ENCODE measurements around the gene S100Z. TPM values are rescaled to one million over a fixed set of nuclear protein-coding genes. Genes with fewer than 3 reads are reported as not detected.
"Not testable (repeated sequence)": the region's sequence is repeated elsewhere in the genome, so short reads cannot be mapped to it uniquely, and the experiment has no call there.

S100Z gene
- total and polyA plus RNA-seq, 8 donors = 0.08 to 0.89 TPM; not detected in 6

- no peaks in the 10 kb centered on the region for H3K36me3 ChIP-seq
- no peaks in the 10 kb centered on the region for H3K27me3 ChIP-seq
- no peaks in the 10 kb centered on the region for H3K9me3 ChIP-seq
- DNase-seq = no peak
- intact Hi-C loops (cut with DNase I; ENCODE audit: low total_unique reads) = no loop called here
- 82 to 91% (median 90%) methylated on average over 4 of the region's 4 CpGs for WGBS, 5 donors
- H3K4me1 ChIP-seq = peaks cover 0 to 5% (median 0%) of the 10 kb centered on the region in 4 donors
- H3K4me3 ChIP-seq = no peak overlapping the region
- H3K27ac ChIP-seq = no peak overlapping the region
- TF ChIP-seq POLR2AphosphoS5 (IDR thresholded peaks at IDR 0.05) = no peak
- no peak for TF ChIP-seq EP300 (IDR thresholded peaks at IDR 0.05)
- TF ChIP-seq CTCF (IDR thresholded peaks at IDR 0.05) = no peak
- TF ChIP-seq POLR2A (IDR thresholded peaks at IDR 0.05) = no peak
These were observed 40.7 kb upstream of the S100Z start for GRCh38 chr5:76809141-76809540.

- H3K27me3 ChIP-seq = no peaks in the 10 kb centered on the region
- H3K4me3 ChIP-seq = no peak overlapping the region
- H3K36me3 ChIP-seq = no peaks in the 10 kb centered on the region
- H3K9me3 ChIP-seq = no peaks in the 10 kb centered on the region
- 92 to 96% (median 95%) methylated on average over 6 of the region's 6 CpGs for WGBS, 5 donors
- no peak for DNase-seq
- peaks cover 0 to 5% (median 0%) of the 10 kb centered on the region in 4 donors for H3K4me1 ChIP-seq
- intact Hi-C loops (cut with DNase I; ENCODE audit: low total_unique reads) = no loop called here
- TF ChIP-seq POLR2A (IDR thresholded peaks at IDR 0.05) (no peak), CTCF (IDR thresholded peaks at IDR 0.05) (no peak), EP300 (IDR thresholded peaks at IDR 0.05) (no peak), POLR2AphosphoS5 (IDR thresholded peaks at IDR 0.05) (no peak)
- H3K27ac ChIP-seq = no peak overlapping the region
These were observed 39.6 kb upstream of the S100Z start for GRCh38 chr5:76810236-76810635.

GRCh38 chr5:76811214-76811613, 38.6 kb upstream of the S100Z start:
- H3K27ac ChIP-seq = no peak overlapping the region
- TF ChIP-seq EP300 (IDR thresholded peaks at IDR 0.05) (no peak), POLR2AphosphoS5 (IDR thresholded peaks at IDR 0.05) (no peak), CTCF (IDR thresholded peaks at IDR 0.05) (no peak), POLR2A (IDR thresholded peaks at IDR 0.05) (no peak)
- H3K36me3 ChIP-seq = no peaks in the 10 kb centered on the region
- H3K9me3 ChIP-seq = no peaks in the 10 kb centered on the region
- peaks cover 0 to 4% (median 0%) of the 10 kb centered on the region in 4 donors for H3K4me1 ChIP-seq
- intact Hi-C loops (cut with DNase I; ENCODE audit: low total_unique reads) = no loop called here
- no peaks in the 10 kb centered on the region for H3K27me3 ChIP-seq
- 92 to 98% (median 96%) methylated on average over 4 to 5 of the region's 5 CpGs for WGBS, 5 donors
- DNase-seq = no peak
- H3K4me3 ChIP-seq = no peak overlapping the region

- H3K36me3 ChIP-seq; H3K9me3 ChIP-seq; H3K27ac ChIP-seq; DNase-seq; H3K4me3 ChIP-seq; H3K27me3 ChIP-seq; H3K4me1 ChIP-seq; intact Hi-C loops (cut with DNase I; ENCODE audit: low total_unique reads): not testable (repeated sequence)
- WGBS, 5 donors = 93 to 97% (median 97%) methylated on average over 14 to 31 of the region's 32 CpGs
These were observed 37.6 kb upstream of the S100Z start for GRCh38 chr5:76812209-76812608.

- Histone ChIP-seq H3K4me1 (peaks cover 0 to 13% (median 8%) of the 10 kb centered on the region in 4 donors), H3K4me3 (no peak overlapping the region), H3K9me3 (no peaks in the 10 kb centered on the region), H3K27ac (no peak overlapping the region), H3K27me3 (peaks cover 0 to 15% (median 4%) of the 10 kb centered on the region in 3 donors), H3K36me3 (no peaks in the 10 kb centered on the region)
- intact Hi-C loops (cut with DNase I; ENCODE audit: low total_unique reads) = no loop called here
- no peak for TF ChIP-seq POLR2A (IDR thresholded peaks at IDR 0.05)
- TF ChIP-seq POLR2AphosphoS5 (IDR thresholded peaks at IDR 0.05) = no peak
- TF ChIP-seq EP300 (IDR thresholded peaks at IDR 0.05) = no peak
- TF ChIP-seq CTCF (IDR thresholded peaks at IDR 0.05) = no peak
- DNase-seq = no peak
- 77 to 88% (median 85%) methylated on average over 4 of the region's 4 CpGs for WGBS, 5 donors
These were observed 35.7 kb upstream of the S100Z start for GRCh38 chr5:76813982-76814562.

All from stomach (tissue), 9 donors.